K562 (cell line): ENCODE results near the gene KIAA0040.

Experiments
- EP300 ChIP-seq: IDR thresholded peaks from 2 replicates; pipeline ENCODE4 v1.6.1; 2012; ENCODE audit warnings: low read length, improper control_type of control experiment
- GATAD2B ChIP-seq: fragments of 450-650 bp; IDR thresholded peaks from 2 replicates; pipeline ENCODE4 v1.6.1; 2017; ENCODE audit warnings: mild to moderate bottlenecking, borderline replicate concordance
- HMBOX1 ChIP-seq: sonication (generic); IDR thresholded peaks from 2 replicates; pipeline ENCODE4 v1.6.1; 2016
- HOXB6 ChIP-seq: fragments of 250-450 bp; sonication (Bioruptor Pico); IDR thresholded peaks from 2 replicates; pipeline ENCODE4 v1.5.1; 2022; ENCODE audit warnings: mild to moderate bottlenecking, borderline replicate concordance
- JUND ChIP-seq, 2 experiments: IDR thresholded peaks; 2 replicates in 1 of 2; 3 replicates in 1 of 2; pipeline ENCODE4 v1.6.1; 2011; ENCODE audit warnings: borderline replicate concordance in 2 of 2, low read depth in 2 of 2, low read length in 2 of 2, improper control_type of control experiment in 1 of 2, missing biosample characterization in 1 of 2, missing genetic modification characterization in 1 of 2, missing genetic modification reagents in 1 of 2
- MCM7 ChIP-seq, 2 experiments: fragments of 450-650 bp; IDR thresholded peaks; 2 replicates each; pipeline ENCODE4 v1.6.1; 2016 to 2018
- MED1 ChIP-seq: sonication (generic); formaldehyde crosslinking; IDR thresholded peaks from 2 replicates; pipeline ENCODE4 v1.8.1; 2023; ENCODE audit warnings: missing genetic modification reagents, borderline replicate concordance
- NRF1 ChIP-seq, 2 experiments: fragments of 450-650 bp; IDR thresholded peaks in 1 of 2; conservative IDR thresholded peaks in 1 of 2; 2 replicates each; pipeline ENCODE4 v1.6.1; 2014; ENCODE audit warnings: mild to moderate bottlenecking in 2 of 2
- SRSF1 ChIP-seq: fragments of 200-400 bp; formaldehyde crosslinking; IDR thresholded peaks from 2 replicates; pipeline ENCODE4 v1.6.1; 2017; ENCODE audit warnings: mild to moderate bottlenecking, low read depth, low read length, moderate library complexity
- TF ChIP-seq, protein P1 (sequence below), 3 experiments: IDR thresholded peaks in 2 of 3; conservative IDR thresholded peaks in 1 of 3; 2 replicates each; pipeline ENCODE4 v1.5.1; 2011 to 2012; ENCODE audit warnings: low read length in 3 of 3, mild to moderate bottlenecking in 3 of 3, control low read depth in 2 of 3, improper control_type of control experiment in 1 of 3, inconsistent platforms in 1 of 3, low read depth in 1 of 3, mixed read lengths in 1 of 3, moderate library complexity in 1 of 3; ENCODE audit not compliant: insufficient read depth in 2 of 3
- TF ChIP-seq, protein P2 (sequence below): fragments of 200-800 bp; sonication (Bioruptor generic); IDR thresholded peaks from 2 replicates; pipeline ENCODE4 v1.6.1; 2017; ENCODE audit warnings: missing genetic modification characterization, missing compliant biosample characterization

DNA sequence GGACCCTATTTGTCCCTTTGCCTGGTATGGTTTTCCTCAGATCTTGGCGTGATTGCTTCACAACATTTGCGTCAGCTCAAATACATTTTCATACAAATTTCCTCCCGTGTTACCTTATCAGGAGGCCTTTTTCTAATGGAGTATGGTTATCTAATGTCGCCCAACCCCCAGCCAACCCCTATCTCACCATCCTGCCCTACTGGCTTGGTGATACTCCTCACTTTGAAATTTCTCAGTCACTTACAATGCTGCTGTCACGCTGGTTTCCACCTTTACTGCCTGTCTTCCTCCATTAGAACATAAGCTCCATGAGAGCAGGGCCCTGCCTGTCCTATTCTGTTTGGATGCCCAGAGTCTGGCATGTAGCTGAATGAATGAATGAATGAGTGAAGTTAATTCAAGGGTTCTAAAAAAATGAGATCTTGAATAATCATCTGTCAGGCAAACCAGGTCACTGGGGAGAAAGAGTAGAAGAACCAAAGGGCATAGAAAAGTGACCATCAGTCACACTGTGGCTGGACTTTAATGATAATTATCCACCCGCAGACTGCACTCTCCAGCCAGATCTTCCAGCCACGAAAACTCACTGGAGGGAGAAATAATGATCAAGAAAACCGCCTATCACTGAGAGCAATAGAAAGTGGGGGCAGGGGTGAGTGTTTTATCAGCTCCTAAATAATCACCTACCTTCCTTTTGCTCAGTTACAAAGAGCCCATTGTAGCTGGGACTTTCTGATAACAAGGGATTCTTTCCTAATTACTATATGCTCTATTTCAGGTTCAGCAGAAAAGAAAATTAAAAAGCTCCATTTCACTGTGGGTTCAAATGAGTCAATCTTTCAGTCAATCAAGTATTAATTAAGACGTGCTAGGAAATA lies 21.3 kb downstream of the KIAA0040 start:
- TF ChIP-seq HMBOX1, result no peak
- TF ChIP-seq EP300, result no peak
- TF ChIP-seq, protein P1, sequence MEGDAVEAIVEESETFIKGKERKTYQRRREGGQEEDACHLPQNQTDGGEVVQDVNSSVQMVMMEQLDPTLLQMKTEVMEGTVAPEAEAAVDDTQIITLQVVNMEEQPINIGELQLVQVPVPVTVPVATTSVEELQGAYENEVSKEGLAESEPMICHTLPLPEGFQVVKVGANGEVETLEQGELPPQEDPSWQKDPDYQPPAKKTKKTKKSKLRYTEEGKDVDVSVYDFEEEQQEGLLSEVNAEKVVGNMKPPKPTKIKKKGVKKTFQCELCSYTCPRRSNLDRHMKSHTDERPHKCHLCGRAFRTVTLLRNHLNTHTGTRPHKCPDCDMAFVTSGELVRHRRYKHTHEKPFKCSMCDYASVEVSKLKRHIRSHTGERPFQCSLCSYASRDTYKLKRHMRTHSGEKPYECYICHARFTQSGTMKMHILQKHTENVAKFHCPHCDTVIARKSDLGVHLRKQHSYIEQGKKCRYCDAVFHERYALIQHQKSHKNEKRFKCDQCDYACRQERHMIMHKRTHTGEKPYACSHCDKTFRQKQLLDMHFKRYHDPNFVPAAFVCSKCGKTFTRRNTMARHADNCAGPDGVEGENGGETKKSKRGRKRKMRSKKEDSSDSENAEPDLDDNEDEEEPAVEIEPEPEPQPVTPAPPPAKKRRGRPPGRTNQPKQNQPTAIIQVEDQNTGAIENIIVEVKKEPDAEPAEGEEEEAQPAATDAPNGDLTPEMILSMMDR (IDR thresholded peaks at IDR 0.05 in 2 of 3, conservative IDR thresholded peaks at IDR 0.05 in 1 of 3; ENCODE audit: insufficient read depth in 2 of 3, low read depth in 1 of 3, low read length in 3 of 3), result no peak
- TF ChIP-seq, protein P2, sequence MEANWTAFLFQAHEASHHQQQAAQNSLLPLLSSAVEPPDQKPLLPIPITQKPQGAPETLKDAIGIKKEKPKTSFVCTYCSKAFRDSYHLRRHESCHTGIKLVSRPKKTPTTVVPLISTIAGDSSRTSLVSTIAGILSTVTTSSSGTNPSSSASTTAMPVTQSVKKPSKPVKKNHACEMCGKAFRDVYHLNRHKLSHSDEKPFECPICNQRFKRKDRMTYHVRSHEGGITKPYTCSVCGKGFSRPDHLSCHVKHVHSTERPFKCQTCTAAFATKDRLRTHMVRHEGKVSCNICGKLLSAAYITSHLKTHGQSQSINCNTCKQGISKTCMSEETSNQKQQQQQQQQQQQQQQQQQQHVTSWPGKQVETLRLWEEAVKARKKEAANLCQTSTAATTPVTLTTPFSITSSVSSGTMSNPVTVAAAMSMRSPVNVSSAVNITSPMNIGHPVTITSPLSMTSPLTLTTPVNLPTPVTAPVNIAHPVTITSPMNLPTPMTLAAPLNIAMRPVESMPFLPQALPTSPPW (CRISPR knock-in tag), result no peak
- TF ChIP-seq HOXB6 (CRISPR knock-in tag), result no peak
- no peak for TF ChIP-seq MCM7 (IDR thresholded peaks at IDR 0.05)
- TF ChIP-seq MED1 (CRISPR knock-in tag), result no peak
- no peak for TF ChIP-seq JUND (IDR thresholded peaks at IDR 0.05; ENCODE audit: borderline replicate concordance, low read depth, low read length)
- TF ChIP-seq JUND (tag; IDR thresholded peaks at IDR 0.05; ENCODE audit: borderline replicate concordance, low read depth, low read length), result no peak
- no peak for TF ChIP-seq SRSF1
- TF ChIP-seq NRF1 (conservative IDR thresholded peaks at IDR 0.05 in 1 of 2, IDR thresholded peaks at IDR 0.05 in 1 of 2), result no peak
- TF ChIP-seq GATAD2B, result no peak
